Measurements from ENCODE around the gene GPR143.

Gene GPR143

DNA sequence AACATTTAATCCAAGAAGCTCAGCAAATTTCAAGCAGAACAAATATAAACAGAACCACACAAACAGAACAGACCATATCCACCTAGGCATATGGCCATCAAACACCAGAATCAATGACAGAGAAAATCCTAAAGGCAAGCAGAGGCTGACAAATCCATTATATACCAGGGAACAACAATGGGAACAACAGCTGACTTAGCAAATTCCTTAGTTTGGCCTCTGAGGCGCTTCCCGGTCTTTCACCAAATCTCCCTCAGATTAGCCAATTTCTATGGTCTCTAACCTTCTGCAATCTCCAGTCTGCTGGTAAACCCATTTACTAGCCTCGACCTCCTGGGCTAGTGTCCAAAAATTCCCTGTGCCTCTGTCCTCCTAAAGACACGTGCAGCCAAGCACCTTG is 59.2 kb downstream of the GPR143 start:
- DNase-seq, result no peak

DNA sequence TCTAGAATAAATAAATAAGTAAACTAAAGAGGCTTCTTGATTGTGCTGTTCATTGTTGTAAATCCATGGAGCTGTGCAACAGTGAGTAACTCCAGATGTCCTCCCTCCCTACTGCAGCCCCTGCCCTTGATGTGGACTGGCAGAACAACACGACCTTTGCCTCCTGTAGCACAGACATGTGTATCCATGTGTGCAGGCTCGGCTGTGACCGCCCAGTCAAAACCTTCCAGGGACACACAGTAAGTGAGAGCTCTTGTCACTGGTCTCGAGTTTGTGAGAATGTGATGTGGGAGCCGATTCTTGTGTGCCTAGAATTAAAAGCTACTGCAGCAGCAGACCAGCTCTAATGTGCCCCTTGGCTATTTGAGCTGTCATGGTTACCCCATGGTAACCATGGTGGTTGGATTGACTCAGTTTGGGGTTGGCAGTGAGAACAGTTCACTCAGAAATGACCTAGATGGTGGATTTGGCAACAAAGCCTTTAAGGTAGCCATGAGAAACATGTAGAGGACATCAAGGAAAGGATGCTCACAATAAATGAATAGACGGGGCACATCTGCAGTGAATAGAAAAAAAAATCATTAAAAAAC is 60.7 kb downstream of the GPR143 start:
- no peak for DNase-seq

DNA sequence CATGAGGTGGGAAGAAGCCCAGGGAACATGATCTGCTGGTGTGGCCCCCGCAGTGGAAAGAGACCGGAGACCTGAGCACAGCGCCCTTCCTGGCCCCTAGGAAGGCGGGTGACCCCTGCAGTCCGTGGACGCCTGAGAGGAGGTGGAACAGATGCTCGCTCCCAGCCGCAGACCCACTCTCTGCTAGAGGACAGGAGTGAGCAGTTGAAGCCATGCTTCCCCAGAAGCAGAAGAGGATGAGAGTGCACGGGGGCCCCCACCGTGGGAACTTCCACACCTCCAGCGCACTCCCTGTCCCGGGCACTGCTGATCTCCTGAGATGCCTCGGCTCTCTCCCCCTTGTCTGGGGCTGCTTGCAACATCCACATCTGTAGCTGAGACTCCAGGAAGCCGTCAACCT is 62.2 kb downstream of the GPR143 start:
- no peak for DNase-seq

DNA sequence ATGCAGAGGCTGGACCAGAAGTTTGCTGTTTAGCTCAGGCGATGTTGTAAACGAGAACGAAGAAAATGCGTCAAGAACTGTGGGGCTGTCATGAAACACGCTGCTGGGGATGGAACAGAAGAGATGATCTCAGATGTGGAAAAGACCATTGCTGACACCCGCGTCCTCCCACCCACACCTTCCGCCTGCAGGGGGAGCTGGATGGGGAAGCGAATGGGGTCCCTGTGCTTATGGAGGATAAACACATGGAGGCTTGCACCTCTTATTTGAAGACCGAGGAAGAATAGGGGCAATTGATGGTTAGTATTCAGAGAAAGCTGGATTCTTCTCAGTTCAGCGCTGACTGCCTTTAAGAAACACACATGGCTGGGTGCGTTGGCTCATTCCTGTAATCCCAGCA is 63.9 kb downstream of the GPR143 start:
- no peak for DNase-seq

DNA sequence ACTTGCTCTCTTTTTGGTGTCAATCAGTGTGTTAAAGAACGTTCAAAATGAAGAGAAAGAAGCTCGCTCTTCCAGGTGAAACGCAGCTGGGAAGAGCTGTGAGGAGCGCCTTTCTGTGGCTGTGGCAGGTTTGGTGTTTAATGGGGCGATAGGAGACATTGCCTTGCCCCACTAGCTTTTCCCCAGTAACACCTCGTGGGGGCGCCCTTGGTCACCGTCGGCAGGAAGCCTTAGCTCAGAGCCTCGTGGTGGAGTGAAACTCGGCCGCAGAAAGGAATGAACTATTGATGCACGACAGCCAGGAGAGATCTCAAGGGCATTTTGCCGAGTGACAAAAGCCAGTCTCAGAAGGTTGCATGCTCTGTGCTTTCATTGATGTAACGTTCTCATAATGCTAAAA is 65.1 kb downstream of the GPR143 start:
- DNase-seq, result no peak

DNA sequence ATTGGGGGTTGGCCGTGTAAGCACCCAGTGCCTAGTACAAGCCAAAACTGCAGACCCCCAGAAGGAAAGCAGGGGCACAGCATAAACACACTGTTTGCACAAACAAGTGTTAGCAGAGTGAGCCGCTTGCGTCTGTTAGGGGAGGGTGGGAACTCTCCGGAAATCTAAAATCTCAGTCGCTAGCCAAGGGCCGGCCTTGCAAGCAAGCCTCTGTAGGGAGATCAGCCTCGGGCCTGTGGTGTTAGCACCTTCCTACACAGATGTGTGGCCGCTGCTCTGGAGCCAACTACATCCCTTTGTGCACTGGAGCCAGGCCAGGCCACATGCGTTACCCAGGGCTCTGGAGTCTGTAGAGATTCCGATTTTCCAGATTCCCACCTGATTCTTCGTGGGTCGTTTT is 67.1 kb downstream of the GPR143 start:
- no peak for DNase-seq

DNA sequence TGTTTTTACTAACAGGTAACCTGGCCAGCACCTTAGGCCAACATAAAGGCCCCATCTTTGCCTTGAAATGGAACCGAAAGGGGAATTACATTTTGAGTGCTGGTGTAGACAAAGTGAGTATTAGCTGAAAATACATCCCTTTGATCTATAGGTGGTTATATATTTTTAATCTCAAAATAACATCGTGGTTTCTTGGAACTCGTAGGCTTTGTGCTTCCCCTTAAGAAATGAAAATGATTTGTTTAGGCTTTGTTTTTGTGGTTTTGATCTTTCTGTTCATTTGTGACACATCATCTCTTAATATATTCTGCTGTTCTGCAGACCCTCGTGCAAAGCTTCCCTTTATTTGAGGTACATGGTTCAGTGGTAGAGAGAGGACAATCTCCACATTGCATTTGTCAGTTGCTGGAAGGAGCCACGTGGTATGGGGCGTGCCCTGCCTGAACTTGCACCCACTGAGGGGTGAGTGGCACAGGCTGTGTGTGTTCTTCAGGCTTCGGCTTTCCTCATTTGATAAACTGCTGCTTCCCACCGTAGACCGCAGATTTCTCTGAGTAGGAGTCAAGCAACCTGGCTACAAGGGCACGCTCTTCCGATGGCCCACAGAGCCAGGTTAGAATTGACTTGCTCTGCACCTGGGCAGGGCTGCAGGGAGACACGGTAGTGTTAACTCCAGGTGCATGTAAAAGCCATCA is 72.2 kb downstream of the GPR143 start:
- no peak for DNase-seq

DNA sequence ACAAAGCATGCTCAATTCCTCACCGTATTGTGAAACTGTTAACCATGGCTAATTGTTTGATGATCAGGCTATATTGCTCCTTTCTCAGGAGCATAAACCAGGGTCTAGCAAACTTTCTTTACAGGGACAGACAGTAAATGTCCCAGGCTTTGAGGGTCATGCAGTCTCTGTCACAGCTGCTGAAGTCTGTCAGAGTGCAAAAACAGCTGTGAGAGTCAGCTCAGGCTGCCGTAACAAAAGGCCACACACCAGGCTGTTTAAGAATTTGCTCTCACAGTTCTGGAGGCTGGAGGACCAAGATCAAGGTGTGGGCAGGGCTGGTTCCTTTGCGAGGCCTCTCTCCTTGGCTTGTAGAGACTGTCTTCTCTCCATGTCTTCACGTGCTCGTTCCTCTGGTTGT is 75.6 kb downstream of the GPR143 start:
- no peak for DNase-seq

DNA sequence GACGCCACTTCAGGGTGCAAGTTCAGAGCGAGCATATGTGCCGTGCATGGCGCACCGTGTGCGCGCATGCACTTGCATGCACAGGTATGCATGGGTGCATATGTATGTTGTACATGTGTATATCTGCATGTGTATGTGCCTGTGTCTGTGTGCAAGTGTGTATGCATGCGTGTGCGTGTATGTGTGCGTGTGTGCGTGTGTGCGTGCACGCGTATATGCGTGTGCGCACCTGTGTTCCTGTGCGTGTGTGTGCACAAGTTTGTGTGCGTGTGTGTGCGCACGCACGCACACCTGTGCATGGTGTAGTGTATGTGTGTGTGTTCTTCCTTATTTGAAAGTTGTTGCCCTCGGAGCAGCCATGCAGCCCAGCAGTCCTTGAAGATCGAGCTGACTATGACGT is 76.8 kb downstream of the GPR143 start:
- no peak for DNase-seq

DNA sequence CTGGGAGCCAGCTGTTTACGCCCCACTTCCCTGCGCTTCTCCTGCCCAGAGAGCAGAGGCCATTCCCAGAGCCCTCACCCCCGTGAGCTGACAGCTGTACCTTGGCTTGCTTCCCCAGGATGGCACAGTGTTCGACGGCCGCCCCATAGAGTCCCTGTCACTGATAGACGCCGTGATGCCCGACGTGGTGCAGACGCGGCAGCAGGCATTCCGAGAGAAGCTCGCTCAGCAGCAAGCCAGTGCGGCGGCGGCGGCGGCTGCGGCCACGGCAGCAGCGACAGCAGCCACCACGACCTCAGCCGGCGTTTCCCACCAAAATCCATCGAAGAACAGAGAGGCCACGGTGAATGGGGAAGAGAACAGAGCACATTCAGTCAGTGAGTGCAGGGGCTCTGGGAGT is 77.7 kb downstream of the GPR143 start:
- DNase-seq, result no peak

DNA sequence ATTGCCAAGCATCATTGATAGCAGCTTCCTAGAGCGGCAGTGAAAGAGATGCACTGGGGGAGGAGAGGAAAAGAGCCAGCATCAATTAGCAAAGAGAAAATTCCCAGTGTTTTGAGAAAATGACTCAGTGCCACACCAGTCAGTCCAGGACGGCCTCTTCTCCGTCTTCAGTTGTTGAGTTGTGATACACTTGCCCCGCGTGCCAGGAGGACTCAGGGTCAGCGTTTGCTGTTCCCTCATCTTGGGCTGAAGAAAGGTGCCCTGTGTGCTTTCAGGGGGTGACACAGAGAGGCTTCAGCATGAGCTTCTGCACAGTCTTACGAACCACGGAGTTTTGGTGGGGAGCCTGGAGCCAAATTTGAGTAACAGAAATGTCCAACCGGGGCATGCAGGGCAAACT is 82.3 kb downstream of the GPR143 start:
- no peak for DNase-seq

DNA sequence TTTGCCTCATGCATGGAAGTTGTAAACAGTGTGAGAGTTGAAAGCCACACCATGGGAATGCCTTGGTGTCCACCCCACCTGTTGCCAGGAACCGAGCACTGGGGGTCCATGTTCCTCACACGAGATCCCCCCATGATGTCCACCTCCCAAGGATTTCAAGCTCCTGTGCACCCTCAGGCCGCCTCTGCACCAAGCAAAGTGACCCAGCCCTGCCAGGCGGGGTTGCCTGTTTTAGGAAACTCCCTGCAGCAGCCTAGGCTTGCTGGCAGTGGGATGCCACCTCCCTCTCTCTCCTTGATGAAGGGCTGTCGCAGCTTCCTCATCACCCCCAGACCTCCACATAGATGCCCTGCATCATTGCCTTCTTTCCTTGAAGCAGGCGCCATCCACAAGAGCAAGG is 82.8 kb downstream of the GPR143 start:
- DNase-seq, result no peak

DNA sequence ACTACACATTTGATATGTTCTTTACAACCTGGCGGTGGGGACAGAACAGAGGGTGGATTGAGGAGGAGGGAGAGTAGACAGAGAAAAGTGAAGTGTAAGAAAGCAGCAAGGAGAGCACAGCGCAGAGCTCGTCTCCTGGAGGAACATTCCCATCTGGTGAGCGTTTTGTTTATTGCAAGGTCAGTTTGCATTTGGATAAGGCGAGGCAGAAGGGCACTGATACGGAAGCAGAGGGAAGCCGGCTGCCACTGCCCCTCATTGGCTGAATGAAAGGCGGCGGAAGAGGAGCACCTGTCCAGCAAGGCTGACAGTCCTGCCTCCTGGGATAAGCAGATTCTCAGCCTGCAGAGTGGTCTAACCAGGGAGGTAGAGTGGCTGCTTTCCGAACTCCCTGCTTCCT is 83.2 kb downstream of the GPR143 start:
- DNase-seq, result no peak

DNA sequence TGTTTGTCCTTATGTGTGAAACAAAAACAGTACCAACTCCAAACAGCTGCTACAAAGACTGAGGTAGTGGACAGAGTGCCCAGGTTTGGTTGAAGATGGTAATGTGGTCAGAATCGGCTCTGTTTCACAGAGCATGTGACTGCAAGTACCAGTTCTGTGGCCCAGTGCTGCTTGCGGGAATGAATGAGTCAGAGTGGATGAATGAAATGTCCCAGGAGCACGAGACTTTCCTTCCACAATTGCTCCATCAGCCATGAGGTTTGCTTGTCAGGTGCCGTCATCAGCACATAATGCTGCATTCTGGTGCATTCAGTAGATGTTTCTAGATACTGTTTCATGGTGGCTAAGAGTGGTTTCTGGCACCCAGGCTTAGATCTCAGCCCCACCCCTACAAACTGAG is 84.2 kb downstream of the GPR143 start:
- no peak for DNase-seq

DNA sequence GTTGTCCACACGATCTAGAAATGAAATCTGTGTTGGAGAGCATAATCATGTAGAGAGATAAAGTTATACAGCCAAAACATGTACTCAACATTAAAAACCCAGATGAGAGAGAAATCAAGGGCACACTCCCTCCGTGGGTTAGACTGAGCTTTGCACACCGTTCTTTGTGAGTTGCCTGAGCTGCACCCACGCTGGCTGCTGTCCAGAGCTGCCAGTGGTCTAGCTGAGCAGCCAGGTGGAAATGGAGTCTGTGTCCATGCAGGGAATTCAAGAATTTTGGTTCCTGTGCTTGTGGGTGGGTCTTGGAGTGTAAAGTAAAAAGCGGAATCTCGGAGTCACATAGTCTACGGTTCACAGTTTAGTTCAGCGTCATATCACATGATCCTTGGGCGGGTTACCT is 84.6 kb downstream of the GPR143 start:
- no peak for DNase-seq

DNA sequence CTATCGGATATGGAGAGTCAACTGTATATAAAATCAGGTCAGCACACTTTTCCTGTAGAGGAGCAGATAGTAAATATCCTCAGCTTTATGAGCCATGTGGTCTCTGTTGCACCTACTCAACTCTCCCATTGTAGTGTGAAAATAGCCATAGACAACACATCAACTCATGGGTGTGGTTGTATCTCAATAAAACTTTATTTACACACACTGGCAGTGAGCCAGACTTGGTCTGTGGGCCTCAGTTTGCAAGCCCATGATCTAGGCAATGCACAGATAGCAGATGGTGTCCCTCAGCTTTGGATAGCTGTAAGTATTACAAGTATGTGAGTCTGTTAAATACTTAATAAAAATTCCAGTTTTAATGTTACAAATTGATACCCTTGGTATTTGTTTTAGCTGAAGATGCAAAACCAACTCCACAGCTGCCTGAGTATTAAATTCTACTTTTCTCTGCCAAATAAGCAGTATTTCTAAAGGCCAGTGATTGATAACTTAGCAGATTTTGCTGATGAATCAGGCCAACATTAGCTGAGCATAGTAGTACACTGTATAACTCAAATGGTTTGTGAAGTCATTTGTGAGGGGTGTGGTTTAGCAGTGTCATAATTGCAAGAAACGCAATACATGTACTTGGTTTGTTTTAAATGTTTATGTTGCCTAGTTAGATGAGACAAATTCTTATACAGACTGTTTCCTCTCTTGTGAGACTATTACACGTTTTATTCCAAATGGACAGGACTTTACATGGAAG is 87.3 kb downstream of the GPR143 start:
- no peak for DNase-seq

DNA sequence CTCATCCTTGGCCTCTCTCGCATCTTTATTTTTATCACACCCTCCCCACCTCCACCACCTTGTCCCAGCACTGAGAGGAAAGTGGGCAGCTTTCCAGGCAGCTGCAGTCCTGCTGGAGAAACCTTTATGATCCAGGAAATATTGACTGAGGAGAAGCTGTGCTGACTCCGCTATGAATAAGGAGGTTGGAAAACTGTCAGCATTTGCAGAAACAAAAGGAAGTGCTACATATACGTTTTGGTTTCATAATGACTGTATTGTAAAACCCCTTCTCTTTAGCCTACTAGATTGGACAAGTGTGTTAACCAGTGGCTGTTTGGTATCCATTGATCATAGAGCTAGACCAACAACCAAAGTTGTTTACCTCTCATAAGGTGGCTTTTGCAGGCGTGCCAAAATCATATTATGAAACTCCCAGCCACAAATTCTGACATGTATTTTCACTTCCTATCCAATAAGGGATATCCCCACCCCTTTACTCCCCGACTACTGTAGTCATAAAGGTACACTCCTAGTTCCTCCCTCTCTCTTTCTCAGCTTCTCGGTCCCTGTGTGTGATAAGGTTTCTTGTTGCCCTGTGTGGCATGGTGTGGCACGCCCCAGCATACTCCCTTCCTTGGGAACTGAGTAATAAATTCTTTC is 88.4 kb downstream of the GPR143 start:
- no peak for DNase-seq

DNA sequence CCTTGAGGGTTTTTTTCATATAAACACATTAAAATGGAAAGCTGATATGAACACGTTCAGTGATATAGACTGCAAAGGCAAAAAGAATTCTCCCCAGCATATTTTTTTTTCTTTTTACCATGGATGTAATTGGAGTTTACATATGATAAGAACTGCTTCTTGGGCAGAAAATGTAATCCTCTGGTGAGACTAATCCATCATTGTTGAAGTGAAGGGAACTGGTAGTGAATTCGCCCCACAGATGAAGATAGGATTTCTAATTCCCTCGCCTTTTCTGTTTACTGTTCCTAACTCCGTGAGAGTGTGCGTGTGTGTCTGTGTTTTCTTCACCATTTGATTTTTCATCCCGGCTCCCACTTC is 88.9 kb downstream of the GPR143 start:
- DNase-seq, result no peak

DNA sequence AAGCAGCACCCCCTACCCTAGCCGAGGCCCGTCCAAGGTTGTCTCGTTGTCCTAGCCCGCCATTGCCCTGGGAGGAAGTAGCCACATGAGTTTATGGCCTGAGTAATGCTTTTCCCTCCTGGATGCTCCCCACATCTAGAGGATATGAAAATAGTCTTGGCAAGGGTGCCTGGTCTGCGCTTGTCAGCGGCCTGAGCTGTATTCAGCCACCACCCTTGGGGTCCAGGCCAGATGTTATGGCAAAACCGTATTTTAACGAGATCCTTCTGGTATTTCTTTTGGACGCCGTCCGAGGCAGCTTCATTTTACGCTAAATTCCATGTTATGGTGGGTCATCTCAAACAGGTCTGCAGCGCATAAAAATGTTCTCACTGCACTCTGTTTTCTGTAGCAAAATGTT is 89.3 kb downstream of the GPR143 start:
- no peak for DNase-seq
